Activated CD8-positive, alpha-beta memory T cell treated with anti-CD3 and anti-CD28 coated beads for 4 hours (primary cell): ENCODE measurements around the gene MDK.
"Not testable (repeated sequence)": the region's sequence is repeated elsewhere in the genome, so short reads cannot be mapped to it uniquely, and the experiment has no call there.

Source experiments
- DNase-seq, 2 donors: peaks; one replicate each; pipeline ENCODE4 v3.0.0-alpha.2; 2020; ENCODE audit warnings: low read depth in 2 of 2

MDK gene

GRCh38 chr11:46367244-46367915, 14.1 kb upstream of the MDK start:
- peak; percentile 36 to 65 for DNase-seq

GRCh38 chr11:46367916-46368267, 13.6 kb upstream of the MDK start:
- no peak for DNase-seq

GRCh38 chr11:46369458-46370152, 11.9 kb upstream of the MDK start:
- no peak for DNase-seq

- no peak for DNase-seq
These were observed 11.2 kb upstream of the MDK start for GRCh38 chr11:46370253-46370652.

- not testable (repeated sequence) for DNase-seq
These were observed 10.2 kb upstream of the MDK start for GRCh38 chr11:46371262-46371661.

- DNase-seq, result no peak
These were observed 9.4 kb upstream of the MDK start for GRCh38 chr11:46372086-46372485.

GRCh38 chr11:46372501-46372900, 9.0 kb upstream of the MDK start:
- not testable (repeated sequence) for DNase-seq

GRCh38 chr11:46373787-46374740, 7.4 kb upstream of the MDK start:
- DNase-seq, result no peak

GRCh38 chr11:46374815-46375214, 6.7 kb upstream of the MDK start:
- no peak for DNase-seq

GRCh38 chr11:46375392-46376101, 5.9 kb upstream of the MDK start:
- DNase-seq, result no peak

GRCh38 chr11:46376258-46377050, 5.0 kb upstream of the MDK start:
- no peak for DNase-seq

- no peak for DNase-seq
These were observed 4.2 kb upstream of the MDK start for GRCh38 chr11:46377290-46377689.

- no peak for DNase-seq
These were observed 3.6 kb upstream of the MDK start for GRCh38 chr11:46377831-46378230.

- DNase-seq, result no peak
These were observed 3.2 kb upstream of the MDK start for GRCh38 chr11:46378296-46378695.

- DNase-seq, result no peak
These were observed 2.5 kb upstream of the MDK start for GRCh38 chr11:46378811-46379481.

- DNase-seq, result not testable (repeated sequence)
These were observed 1.8 kb upstream of the MDK start for GRCh38 chr11:46379482-46380293.

- peak; percentile 27 to 30 for DNase-seq
These were observed 975 bp upstream of the MDK start for GRCh38 chr11:46380340-46381047.

- no peak for DNase-seq
These were observed 563 bp downstream of the MDK start for GRCh38 chr11:46381819-46382645.
